C1 segment of cervical spinal cord (tissue), 14 donors: ENCODE data around the gene SH3RF3.
A peak's percentile ranks its signal among the peaks of the same experiment; 100 is the strongest.

Experiments
- DNase-seq, 14 donors: peaks; one replicate each; lab custom pipeline; 2025; lab: John Stamatoyannopoulos, UW

The SH3RF3 gene

DNA sequence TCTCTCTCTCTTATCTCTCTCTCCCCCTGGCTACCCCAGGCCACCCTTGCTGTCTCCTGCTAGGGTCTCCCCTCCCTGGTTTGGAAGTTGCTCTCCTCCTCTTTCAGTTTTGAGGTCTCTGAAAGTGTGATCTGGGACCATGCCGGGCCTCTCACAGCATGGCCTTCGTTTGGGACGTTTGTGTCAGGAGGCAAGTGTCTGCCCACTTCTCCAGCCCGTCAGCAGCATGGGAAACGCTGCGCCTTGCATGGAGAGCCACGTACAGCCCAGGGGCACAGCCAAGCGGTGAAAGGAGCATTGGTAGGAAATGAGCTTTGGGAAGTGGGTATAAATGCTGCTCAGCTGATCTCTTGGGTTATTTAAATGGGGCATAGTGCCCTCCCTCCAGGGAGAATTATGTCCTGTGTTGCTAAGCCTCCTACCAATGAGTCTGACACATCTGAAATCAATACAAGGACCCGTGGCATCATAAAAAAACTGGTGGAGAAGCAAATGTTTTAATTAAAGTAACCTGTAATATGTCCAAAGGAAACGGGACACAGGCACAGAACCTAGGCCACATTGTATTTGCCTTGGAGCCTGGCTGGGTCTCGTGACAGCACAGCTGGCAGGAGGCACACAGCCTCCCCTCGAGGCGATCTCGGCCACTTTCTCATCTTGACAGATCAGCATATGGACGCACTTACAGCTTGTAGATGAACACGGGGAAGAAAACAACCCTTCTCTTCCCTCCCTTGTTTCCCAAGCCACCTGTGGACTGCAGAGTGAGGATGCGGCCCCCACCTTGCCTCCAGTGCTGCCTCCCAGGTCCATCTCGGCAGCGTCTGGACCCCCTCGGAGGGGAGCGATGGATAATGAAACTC is 72.7 kb downstream of the SH3RF3 start:
- peak in 1 of 14 donors; percentile 9 for DNase-seq

GRCh38 chr2:109202486-109202885 is 73.5 kb downstream of the SH3RF3 start:
- no peak for DNase-seq

- no peak for DNase-seq
Measured at GRCh38 chr2:109203246-109204011, 74.4 kb downstream of the SH3RF3 start.

DNA sequence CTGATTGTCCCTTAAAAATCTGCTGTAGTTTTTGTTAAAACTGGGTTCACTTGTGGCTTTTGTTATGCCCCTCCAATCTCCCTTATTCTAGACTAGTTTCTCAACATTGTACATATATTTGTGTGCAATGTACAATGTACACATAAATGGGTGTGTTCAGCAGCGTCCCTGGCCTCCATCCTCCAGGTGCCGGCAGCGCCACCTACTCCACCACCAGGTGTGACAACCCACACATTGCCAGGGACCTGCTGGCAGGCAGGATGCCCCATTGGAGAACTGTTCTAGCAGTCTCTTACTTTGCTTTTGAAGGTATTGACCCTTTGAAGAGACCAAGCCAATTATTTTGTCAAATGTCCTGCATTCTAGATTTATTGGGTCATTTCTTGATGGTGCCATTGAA is 75.4 kb downstream of the SH3RF3 start:
- DNase-seq, result no peak

DNA sequence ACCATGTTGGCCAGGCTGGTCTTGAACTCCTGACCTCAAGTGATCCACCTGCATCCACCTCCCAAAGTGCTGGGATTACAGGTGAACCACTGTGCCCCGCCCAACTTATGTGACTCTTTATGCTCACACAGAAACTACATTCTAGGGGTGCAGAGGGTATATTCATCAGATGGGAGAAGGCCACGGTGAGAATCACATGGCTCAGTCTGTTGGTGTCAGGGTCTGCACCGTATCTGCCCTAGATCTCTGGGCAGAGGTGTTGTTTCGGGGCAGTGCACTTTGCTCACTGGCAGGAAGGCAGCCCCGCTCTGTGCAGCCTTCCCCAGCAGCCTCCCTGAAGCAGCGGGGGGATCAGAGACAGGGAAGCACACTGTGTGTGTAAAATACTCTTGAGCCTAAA is 76.4 kb downstream of the SH3RF3 start:
- DNase-seq, result no peak

DNA sequence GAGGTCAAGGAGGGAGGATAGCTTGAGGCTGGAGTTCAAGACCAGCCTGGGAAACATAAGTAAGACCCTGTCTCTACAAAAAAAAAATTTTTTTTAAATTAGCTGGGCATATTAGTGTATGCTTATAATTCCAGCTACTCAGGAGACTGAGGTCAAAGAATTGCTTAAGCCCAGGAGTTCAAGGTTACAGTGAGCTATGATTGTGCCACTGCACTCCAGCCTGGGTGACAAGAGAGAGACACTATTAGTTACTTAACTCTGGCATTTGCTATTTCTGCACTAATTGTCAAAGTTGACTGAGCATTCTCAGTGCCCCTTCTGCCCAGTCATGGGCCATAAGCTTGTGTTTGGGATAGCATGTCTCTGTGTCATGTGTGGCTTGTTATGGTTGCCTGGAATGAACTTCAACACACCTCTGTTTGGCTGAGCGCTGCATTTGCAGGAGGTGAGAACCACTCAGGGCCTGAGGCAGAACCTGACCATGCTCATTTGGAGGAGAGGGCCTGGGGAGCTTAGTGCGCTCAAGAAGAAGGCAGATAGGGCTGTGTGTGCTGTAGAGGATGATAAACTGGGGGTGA is 77.7 kb downstream of the SH3RF3 start:
- no peak for DNase-seq

DNA sequence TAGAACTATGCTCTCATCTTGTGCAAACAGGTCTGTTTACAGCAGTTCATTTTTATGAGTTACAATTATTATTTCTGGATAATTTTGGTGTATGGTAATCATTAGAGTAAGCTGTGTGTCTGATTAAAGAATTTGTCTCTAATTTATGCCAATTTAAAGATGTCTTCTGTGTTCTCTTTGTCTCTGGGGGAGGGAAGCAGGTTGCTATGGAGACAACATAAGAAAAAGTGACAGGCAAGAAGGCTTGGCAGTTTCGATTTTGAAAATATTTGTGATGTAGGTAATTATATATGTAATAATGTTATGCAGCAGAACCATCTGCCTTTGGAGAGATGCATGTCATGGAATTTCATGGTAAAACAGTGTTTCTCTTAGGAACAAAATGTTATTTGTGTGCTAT is 78.2 kb downstream of the SH3RF3 start:
- no peak for DNase-seq

DNA sequence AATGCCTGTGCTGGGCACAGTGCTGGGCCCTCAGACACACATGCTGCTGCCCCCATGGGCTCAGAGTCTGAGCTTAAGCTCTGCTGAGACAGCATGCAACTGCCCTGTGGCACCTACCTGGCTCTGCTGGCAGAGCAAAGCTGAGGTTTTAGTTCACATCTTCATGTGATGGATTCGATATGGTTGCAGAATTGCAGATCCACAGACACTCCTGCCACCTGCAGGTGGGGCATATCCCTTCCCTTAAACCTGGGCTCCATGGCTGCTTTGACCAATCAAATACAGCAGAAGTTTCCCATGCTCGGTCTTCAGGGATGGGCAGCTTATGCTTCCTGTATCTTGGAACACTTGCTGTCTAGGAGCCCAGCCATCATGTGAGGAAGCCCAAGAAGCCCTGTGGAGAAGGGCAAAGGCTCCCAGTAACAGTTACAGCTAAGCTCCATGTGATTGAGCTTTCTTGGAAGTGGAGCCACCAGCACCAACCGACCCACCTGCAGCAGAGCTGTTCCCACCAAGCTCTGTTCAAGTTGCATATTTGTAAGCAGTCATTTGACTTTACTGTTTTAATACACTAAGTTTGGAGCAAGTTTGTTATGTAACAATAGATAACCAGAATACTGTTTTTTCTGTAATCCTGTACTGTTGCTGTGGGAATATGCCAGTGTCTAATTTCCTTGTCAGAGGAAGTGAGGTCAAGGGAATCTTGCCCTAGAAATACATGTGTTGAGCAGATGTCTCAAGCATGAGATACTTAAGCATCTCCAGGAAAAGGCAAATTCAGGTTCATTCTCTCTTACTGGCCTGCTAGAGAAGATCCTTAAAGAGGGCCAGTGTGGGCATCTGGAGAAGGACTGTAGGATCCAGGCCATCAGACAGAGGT is 79.3 kb downstream of the SH3RF3 start:
- DNase-seq, result no peak

DNA sequence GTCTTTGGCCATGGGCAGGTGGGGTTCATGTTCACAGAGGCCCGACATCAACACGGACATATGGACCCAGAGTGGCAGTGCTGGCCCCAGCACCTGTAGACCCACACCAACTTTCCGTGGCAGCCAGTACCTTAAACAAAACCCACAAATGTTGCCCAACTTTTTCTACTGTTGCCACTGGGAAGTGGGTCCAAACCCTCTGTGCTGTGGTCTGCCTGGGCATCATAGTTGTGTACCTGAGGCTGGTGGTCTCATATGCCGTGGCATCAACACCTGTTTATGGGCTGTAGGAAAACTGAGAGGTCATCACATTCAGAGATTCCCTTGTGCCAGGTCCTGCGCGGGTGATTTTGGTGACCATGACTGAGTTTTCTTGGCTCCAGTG is 79.9 kb downstream of the SH3RF3 start:
- no peak for DNase-seq

- DNase-seq, result no peak
Measured at GRCh38 chr2:109209412-109209811, 80.4 kb downstream of the SH3RF3 start.

DNA sequence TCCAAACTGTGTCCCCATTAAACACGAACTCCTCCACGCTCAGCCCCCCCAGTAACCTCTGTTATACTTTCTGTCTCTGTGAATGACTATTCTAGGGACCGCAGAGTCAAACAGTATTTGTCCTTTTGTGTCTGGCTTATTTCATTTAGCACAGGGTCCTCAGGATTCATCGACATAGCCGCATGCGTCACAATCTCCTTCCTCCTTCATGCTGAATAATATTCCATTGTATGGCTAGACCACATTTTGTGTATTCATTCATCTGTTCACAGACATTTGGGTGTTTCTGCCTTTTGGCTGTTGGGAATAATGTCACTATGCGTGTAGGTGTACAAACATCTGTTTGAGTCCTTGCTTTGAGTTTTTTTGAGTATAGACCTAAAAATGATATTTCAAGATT is 80.9 kb downstream of the SH3RF3 start:
- no peak for DNase-seq

- DNase-seq, result no peak
Measured at GRCh38 chr2:109210431-109211200, 81.6 kb downstream of the SH3RF3 start.

GRCh38 chr2:109211315-109211714 is 82.3 kb downstream of the SH3RF3 start:
- no peak for DNase-seq

DNA sequence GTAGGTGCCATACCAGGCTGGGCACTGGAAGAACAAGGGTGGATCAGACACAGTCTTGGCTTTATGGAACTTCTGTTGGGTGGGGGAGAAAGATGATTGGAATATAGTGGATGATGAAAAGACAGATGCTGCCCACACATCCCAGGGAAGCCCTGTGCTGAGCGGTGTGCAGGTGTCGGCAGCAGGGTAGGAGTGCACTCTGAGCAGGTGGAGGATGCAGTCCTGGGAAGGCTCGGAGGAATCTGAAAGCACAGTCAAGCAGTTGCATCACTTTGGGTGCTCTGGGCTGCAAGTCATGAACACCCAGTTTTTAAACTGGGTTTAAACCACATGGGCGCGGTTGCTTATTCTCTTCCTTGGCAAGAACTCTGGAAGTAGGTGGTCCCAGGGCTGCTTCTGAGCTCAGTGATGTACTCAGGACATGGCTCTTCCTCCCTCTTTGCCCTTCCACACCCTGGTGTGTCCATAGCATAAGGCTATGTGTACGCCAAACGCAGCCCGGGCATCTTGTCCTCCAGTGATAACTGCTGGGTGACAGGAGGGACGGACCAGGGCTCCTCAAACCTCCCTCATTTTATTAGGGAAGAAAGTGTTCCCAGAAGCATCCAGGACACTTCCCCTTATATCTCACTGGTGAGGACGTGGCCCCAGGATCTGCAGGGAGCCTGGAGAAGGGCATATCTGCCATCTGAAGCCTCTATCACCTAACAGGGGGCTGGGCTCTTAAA is 84.0 kb downstream of the SH3RF3 start:
- DNase-seq, result no peak

DNA sequence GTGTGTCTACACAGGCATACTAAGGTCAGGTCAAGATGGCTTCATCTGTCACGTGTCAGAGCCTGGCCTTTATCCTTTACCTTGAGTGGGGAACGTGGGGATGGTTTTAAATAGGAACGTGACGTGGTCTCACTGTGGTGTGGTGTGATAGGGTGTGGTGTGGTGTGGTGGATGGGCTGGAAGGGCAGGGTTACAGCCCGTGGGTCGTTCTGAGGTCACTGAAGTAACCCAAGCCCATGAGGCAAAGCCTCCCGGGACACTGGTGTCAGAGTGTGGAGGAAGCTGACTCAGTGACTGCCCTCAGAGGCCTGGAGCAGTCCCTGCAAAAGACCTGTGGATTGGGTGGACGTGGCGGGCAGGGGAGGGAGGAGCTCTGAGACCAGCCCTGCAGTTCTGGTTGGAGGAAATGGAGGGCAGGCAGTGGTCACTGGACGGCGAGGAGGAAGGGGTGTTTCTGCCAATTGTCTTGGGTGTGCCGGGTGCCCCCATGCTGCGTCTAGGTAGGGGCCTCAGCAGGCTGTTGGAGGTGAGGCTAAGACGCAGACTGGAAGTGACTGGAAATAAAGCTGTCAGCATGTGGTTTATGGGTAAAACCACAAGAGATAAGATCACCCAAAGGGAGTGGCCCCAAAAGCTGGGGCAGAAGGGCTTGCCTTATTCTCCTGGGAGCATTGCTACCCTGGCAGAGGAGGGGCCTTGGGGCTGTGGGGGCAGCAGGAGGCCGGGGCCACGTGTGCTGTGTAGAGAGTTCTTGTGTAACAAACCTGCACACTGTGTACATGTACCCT is 84.8 kb downstream of the SH3RF3 start:
- peak in 1 of 14 donors; percentile 61 for DNase-seq

- DNase-seq, result no peak
Measured at GRCh38 chr2:109214651-109215371, 85.8 kb downstream of the SH3RF3 start.

DNA sequence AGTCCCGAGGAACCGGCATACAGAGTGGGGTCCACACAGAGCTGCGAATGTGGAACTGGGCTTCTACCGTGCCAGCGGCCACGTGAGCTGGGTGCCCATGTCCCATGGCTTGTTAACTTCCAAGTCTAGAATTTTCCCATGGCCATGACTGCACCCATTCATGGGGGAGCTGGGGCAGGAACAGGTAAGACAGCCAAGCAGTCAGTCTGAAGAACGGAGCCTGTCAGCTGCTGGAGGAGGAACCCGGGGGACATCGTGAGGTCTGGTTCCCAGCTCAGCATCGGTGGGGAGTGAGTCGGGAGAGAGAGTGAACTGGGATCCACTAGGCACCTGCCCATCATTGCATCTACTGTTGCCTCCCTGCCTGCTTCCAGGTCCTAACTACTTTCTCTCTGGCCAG is 86.9 kb downstream of the SH3RF3 start:
- no peak for DNase-seq

GRCh38 chr2:109216332-109216731 is 87.3 kb downstream of the SH3RF3 start:
- no peak for DNase-seq
